Fibroblast of skin of right quadriceps (primary cell): ENCODE data around the gene TTLL9.
A peak's percentile ranks its signal among the peaks of the same experiment; 100 is the strongest.

Source experiments
- DNase-seq: peaks from one replicate; pipeline ENCODE4 v3.0.0-alpha.2; 2013

The TTLL9 gene

DNA sequence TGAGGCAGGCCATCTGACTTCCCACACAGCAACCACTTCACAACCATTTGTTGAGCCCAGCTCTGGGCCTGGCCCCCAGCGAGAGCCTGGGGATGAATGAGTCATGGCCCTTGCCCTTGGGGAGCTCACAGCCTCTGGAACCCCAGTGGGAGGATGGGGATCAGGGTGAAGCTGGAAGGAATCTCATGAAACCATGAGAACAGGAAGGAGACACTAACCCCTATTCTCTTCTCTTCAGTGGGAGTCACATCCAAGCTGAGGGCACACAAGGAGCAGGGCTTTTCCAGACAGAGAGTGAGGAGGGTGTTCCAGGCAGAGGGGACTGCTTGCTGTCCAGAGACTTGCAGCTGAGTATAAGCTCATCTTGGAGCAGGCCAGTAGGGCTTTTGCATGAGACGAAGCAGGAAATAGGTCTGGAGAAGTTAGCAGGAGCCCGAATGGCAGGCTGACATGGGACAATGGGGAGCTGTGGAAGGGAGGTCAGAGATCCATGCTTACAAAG lies 32.5 kb upstream of the TTLL9 start:
- peak; percentile 51 for DNase-seq

DNA sequence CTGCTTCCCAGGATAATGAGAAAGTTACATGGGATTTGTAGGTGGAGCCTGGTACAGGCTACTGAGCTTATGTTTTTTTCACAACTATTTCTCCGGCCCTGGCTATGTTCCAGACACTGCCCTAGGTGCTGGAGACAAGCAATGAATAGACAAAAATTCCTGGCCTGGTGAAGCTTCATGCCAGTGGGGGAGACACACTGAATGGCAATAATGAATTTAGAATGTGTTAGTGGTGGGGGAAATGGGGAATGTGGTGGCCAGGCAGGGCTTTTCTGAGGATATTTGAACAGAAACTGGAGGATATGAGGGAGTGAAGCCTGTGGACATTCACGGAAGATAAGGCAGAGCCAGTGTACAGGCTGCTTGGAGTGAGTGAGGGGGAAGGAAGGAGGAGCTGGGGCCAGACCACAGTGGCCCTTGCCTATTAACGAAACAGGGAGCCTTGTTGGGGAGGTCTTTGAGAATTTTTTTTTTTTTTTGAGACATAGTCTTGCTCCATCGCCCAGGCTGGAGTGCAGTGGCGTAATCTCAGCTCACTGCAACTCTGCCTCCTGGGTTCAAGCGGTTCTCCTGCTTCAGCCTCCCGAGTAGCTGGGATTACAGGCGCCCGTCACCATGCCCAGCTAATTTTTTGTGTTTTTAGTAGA lies 31.7 kb upstream of the TTLL9 start:
- DNase-seq: no peak

DNA sequence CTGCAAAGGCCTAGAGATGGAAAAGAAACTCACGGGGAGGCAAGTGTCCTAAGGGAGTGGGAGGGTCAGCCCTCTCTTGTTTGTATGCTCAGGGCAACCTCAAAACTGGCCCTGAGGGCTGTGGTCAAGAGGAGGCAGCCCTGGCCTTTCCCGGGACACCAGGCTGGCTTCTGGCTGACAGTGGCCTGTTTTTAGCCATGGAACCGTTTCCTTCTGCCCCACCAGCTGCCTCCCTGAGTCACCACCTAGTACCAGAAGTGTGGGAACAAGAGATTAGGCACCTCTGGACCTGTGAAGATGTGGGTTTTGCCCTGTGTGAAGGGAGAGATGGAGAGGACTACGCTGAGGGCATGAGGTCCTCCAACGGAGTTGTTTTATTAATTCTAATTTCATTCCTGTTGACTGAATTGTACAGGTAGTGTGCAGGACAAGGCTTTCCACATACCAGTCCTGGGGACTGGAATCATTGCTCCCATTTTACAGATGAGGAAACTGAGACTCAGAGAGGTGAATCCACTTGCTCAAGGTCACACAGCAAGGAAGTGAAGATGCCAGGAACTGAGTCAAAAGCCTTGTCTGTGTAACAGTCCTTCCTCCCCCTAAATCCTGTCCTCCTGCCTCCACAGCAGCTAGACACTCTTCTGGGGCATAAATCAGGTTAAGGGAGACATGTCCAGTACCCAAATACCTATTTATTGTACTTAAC lies 30.5 kb upstream of the TTLL9 start:
- DNase-seq: no peak

DNA sequence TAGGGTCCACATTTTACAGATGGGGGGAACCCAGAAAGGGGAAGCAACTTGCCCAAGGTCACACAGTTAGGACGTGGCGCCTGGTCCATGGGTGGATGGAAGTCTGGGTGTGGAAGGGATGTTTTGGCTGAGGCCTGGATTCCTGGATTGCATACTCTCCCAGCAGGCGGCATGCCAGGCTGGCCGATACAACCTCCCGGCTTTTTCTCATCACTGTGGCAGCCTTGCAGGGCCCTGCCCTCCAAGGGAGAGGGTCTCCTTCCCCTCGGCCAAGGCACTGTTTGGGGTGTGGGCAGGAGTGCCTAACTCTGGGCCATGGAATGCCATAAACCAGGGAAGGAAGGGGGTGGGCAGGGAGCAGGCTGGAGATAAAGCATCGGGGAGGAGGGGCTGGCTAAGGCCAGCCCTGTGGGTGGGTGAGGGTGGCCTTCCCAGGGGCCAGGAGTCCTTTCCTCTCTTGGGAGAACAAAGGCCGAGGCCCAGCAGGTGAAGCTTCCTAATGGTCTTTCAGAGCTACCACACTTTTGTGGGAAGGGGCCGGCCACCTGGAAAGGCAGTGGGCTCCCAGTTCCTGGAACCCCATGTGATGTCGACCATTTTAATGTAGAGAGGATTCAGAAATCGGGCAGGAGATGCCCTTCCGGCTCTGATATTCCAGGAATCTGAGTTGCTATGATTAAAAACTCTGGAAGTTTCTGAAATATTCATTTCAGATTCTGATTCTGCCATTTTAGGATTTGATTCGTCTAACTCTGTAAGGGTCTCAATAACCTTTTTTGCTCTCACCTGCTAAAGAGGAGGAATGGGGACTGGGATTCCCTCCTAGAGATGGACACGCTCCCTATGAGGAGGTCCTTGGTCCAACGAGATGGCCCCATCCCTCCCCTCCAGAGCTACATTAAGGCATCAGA lies 29.3 kb upstream of the TTLL9 start:
- DNase-seq: no peak

DNA sequence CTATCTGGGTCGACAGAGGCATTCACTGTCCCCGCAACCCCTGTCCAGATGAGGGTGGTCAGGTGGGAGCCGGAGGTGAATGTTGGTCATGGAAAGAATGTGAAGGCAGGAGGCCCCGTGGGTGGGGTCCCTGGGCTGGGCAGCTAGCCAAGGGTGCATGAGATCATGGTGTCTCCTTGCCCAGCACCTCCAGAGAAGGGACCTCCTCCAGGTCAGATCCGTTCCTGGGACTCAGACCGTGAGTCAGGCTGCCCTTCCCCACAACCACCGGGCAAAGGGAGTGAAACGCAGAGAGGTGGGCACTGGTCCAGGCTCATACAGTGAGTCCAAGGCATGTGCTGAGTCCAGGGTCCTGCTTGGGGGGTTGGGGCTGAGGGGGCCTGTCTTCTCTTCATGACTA lies 28.5 kb upstream of the TTLL9 start:
- DNase-seq: peak; percentile 69

DNA sequence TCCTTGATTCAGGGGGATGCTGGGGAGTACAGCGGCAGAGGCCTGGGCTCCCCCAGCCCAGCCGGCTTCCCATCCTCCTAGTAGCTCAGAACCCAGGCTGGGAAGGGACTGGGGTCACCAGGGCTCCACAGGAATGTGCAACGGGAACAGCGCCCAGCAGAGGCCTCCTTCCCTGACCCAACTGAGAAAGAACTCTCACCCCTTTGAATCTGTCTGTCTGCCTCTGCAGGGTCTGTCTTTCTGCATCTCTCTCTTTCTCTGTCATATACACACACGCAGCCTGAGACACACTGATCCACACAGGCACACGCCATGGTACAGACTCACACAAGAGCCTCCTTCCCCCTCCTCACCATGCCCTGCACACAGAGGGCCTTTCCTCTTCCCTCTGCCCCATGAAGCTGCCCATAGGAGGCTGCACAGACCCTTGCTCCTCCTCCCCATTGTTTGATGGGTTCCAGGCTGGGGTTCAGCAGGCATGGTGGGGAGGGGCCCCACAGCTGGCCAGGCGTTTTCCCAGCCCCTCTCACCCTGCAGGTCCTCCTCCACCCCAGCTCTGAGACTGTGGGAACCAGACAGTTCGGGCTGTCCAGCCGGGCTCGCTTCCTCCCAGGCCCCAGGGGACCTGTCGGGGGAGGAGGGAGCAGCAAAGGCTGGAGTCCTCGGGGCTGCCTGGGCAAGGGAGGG lies 27.8 kb upstream of the TTLL9 start:
- DNase-seq: peak; percentile 54

DNA sequence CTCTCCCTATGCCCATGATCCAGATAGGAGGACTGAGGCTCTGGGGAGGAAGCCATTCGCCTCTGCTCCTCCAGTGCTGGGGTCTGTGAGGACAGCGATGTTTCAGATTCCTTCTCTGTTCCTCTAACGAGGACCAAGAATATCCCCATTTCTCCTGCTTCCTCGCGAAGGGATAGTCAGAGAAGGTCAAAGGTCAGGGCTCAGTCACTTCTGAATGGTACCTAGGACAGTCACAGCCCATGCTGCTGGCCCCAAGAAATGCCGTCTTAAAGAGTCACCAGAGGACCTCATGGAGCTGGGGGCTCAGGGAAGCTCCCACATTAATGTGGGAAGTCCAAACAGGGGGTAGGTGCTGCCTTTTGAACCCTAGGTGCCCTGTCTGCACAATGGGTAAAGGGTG lies 27.1 kb upstream of the TTLL9 start:
- DNase-seq: no peak

DNA sequence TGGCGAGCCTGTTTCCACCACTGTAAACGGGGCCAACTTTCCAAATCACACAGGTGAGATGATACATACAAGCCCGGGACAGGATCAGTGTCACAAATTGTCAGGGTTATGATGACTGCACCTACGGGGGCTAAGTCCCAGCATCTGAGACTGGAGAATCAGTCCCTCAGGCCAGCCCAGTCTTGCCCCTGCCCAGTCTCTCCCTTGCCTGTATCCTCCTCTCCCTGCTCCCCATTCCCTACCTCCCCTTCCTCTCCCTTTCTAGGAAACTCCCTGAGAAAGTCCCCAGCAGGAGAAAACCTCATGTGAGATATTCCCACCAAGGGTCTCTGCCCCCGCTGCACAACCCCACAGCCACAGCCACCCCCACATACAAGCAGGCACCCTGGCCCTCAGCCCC lies 26.6 kb upstream of the TTLL9 start:
- no peak for DNase-seq

DNA sequence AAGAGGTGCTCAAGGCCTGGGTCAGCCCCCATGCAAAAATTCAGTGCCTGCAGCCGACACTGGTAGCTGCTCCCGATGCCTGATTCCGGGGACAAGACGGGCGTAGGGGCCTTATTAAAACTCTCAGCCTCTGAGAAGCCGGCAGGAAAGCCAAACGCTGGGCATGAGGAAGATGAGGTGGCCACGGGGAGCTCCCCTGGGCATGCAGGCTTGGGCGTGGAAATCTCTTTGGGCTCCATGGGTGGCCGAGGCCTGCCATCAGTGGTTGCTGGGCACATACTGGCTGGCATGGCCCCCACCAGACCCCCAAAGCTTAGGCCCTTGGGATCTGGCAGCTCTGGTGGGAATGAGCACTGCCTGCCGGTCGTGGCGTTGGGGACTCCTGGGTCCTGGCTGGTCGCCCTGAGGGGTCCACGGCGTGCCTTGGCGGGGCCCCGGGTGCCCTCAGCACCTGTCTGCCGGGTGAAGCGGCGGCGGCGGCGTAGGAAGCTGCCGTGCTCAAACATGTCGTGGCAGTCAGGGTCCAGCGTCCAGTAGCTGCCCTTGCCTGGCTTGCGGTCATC lies 25.6 kb upstream of the TTLL9 start:
- no peak for DNase-seq

DNA sequence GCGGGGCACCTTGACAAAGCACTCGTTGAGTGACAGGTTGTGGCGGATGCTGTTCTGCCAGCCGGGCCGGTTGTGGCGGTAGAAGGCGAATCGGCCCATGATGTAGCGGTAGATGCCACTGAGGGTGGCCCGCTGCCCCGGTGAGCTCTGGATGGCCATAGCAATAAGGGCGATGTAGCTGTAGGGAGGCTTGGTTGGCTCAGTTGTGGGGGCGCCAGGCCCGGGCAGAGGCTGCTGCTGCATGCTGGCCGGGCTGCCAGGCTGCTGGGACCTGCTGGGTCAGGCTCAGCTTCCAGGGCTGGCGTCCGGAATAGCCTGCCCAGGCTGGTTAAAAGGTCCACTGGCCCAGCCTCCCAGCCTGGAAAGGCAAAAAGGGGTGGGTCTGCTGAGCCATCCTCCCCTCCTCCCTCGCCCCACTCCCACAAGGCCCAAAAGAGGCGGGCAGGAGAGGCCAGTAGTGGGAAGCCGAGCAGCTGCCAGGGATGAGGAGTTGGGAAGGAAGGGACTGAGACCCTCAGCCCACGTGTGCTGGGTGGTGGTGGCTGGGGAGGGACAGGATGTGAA lies 25.1 kb upstream of the TTLL9 start, which contains the start of gene FOXS1:
Gene FOXS1 (minus strand): TSS at position 305 of the 564 bp plus-strand sequence. CDS start 62 bp downstream, at position 243.
- no peak for DNase-seq

DNA sequence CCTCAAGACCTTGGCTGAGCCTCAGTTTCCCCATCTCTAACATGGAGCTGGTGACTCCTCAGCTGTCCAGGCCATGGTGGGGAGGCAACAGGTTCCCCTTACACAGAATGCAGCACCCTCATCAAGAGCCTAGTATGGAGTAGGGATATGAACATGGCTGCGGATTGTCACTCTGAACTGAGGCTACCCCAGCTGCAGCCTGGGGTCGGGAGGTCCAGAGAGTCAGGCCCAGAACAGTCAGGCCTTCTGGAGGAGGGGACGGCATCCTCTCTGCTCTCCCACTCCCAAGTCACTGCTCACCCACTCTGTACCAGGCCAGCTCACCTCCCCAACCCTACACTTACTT lies 23.7 kb upstream of the TTLL9 start:
- no peak for DNase-seq

DNA sequence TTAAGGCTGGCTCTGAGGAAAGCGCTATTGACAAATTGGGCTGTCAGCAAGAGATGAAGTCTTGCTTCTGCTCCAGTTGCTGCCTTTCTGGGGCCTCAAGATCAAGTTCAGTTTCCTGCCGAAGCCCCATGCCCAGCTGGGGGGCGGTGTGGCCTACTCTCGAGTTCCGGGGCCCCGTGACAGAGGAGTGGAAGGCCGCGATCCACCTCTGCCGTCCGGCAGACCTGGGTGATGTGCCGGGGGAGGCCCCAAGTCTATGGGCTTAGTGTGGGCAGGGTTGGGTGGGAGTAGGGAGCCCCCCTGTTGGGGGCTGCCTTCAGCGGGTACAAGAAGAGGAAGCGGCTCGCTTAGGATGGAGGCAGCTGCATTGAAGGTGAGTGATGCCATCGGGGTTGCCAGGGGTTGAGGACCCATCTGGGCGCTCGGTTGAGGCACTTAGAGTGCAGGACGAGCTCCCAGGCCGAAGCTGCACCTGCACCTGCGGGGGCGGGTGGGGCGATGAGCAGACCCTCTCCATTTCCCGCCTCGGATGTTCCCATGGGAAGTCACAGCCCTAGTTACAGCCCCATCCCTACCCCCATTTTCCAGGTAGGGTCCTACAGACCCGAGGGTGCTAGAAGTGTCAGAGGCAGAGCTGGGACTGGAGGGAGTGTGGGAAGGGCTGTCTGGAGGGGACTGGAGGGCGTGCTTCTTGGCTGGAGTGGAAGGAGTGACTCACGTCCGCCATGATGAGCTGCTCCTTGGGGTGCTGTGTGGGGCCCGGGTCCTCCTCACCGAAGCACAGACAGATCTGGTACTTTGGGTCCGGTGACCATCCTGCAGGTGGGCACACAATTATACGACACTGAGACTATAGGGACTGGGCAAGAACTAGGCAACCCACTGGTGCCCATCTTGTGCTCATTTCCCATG lies 22.1 kb upstream of the TTLL9 start:
- no peak for DNase-seq

DNA sequence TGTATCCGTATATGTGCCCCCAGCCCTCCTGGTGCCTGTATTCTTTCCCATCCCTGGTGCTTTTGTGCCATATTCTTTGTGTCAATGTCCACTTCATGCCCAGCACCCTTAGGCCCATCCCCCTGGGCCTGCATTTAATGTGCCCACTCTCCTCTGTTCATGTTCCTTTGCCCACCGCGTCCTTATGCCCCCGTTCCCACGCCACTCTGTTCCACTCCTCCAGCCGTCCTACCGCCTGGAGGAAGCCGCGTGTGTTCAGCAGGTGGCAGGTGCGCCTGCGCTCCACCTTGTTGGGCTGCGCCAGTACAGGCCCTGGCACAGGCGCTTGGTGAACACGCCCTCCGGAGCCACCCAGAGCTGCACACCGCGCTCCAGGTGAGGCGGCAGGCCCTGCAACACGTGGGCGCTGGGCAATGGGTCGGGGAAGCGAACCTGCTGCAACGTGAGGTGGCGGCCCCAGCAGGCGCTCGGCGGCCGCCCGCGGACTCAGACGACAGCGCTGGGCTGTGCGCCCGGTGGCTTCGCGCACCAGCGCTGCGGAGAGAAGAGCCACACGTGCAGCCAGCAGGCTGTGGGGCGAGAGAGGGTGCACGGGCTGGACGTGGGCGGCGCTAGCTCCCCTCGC lies 21.0 kb upstream of the TTLL9 start:
- no peak for DNase-seq

DNA sequence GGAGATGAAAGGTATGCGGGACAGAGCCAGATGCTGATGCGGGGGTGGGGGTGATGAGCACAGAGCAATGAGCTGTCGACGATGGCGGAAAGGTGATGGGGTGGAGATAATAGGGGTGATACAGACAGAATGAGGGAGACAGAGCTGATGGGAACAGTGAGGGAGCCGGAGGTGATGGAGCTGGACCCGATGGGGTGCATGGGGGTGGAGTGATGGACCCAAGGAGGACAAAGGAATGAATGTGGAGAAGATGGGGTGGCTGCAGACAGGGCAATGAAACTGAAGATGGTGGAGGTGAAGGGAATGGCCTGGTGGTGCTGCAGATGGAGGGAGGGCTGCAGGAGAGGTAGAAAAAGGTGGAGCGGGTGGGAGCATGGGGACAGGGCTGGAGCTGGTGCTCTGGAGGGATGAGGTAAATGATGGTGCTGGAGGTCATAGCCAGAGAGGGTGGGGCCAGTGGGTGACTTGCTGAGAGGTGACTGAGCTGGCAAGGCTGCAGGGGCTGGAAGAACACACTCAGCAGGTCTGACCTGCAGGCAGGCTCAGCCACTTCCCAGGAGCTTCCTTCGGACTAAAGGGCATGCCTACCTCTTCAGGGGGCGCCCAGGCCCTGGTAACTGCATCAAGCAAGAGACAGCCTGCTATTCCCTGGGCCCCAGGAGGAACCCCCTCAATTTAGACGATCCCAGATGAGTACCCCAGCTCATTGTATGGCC lies 19.0 kb upstream of the TTLL9 start:
- no peak for DNase-seq

DNA sequence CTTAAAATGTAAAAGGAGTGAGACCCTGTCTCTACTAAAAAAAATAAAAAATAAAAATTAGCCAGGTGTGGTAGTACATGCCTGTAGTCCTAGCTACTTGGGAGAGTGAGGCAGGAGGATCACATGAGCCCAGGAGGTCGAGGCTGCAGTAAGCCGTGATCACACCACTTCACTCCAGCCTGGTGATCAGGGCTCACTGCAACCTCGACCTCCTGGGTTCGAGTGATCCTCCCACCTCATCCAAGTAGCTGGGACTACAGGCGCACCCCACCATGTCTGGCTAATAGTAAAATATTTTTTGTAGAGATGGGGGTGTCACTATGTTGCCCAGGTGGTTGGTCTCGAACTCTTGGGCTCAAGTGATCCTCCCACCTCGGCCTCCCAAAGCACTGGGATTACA lies 17.0 kb upstream of the TTLL9 start:
- DNase-seq: no peak

DNA sequence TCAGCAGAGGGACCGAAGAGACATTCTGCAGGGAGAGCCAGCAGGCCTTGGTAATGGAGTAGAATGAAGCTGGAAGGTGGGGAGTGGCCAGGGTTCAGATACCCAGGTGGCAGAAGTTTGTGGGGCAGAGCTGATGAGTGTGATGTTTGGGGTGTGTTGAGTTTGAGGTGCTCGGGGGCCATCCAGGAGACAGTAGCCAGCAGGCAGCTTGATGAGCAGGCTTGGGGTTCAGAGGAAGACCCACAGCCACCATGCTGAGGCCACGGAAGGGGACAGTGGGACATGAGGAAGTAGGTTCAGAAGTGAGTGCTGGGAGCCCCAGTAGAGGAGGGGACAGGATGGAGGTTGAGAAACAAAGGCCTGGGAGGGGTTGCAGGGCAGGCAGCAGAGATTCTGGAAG lies 13.9 kb upstream of the TTLL9 start:
- DNase-seq: no peak

DNA sequence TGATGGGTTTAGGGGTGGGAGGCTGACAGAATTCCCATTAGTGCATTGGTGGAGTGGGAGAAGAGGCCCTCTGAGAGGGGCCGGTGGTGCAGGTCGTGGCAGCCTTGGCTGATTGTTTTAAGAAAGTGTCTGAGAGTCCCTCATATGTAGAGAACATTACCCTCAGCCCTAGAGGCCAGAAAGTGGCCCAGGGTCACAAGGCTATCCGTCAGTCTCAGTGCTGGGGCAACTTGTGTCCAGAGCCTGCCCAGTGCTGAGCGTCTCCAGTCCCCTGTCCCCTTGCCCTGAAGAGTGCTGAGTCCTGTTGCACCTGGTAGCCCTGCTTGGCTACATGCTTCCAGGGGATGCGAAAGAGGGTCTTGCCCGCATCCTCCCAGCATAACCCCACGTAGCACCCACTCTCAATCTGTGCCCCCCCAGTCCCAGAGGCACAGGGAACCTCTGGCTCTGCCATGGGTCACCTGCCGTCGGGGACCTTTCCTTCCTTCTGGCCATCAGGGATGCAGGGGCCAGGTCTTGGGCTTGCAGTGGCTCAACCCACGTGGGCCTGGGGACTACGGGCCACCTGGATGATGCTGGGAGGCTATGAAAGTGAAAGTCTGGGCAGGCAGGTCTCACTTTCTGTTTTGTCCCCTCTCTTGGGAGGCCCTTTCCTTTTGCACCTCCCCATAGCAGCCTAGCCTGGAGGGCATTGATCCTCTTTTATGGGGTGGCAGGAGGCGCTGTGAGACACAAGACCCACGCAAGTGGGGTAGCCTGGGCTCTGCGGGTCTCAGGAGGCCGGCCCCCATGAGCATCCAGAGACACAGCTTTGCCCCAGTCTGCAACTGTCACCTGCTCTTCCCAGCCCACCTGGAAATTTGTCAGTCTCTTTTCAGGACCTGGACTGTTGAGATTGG lies 12.3 kb upstream of the TTLL9 start:
- no peak for DNase-seq

DNA sequence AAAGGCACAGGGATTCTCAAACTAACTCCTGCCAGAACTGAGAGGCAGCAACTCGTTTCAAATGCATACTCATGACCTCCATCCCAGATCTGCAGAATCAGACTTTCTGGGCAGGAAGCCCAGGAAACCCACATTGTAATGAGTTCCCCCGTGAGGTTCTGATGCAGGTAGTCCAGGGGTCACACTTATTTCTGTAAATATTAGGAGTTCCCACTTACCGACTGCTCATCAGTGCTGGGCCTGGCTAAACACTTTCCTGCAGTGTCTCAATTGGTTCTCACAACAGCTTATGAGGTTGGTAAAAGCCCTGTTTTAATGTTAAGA lies 11.7 kb upstream of the TTLL9 start:
- DNase-seq: no peak
